Body of pancreas (tissue), 4 donors: ENCODE data around the gene F12. TPM values are rescaled to one million over a fixed set of nuclear protein-coding genes. Genes with fewer than 3 reads are reported as not detected.

Source experiments
- ATAC-seq: fragments of 150-250 bp; one replicate; pipeline ENCODE4 v1.9.1; 2016
- DNase-seq, 4 donors: peaks; one replicate each; pipeline ENCODE4 v3.0.0-alpha.2; 2019
- H3K27ac ChIP-seq, 4 donors: fragments of 200-600 bp; sonication (generic); 1 replicate in 3 of 4; 2 replicates in 1 of 4; pipeline versions ENCODE4 v1.5.1 to v1.6.1; 2016 to 2019; ENCODE audit warnings: mild to moderate bottlenecking in 1 of 4, mixed read lengths in 1 of 4, moderate library complexity in 1 of 4
- H3K27me3 ChIP-seq, 2 donors: fragments of 200-600 bp; sonication (generic); one replicate each; pipeline ENCODE4 v1.6.0; 2016; ENCODE audit warnings: mild to moderate bottlenecking in 1 of 2
- H3K36me3 ChIP-seq, 2 donors: fragments of 200-600 bp; sonication (generic); replicated peaks in 1 of 2; 2 replicates each; pipeline ENCODE4 v1.5.1; 2016; ENCODE audit warnings: low read depth in 2 of 2; ENCODE audit not compliant: insufficient read depth in 1 of 2
- H3K4me1 ChIP-seq: fragments of 200-600 bp; sonication (generic); one replicate; pipeline ENCODE4 v1.6.0; 2016
- H3K4me3 ChIP-seq, 2 donors: fragments of 200-600 bp; sonication (generic); 1 replicate in 1 of 2; 2 replicates in 1 of 2; pipeline ENCODE4 v1.5.1; 2016 to 2019
- H3K9me3 ChIP-seq, 3 donors: fragments of 200-600 bp; sonication (generic); 1 replicate in 2 of 3; 2 replicates in 1 of 3; pipeline ENCODE4 v1.5.1; 2016
- CTCF ChIP-seq, 7 experiments: fragments of 450-650 bp in 4 of 7; fragments of 200-600 bp in 3 of 7; sonication (generic) in 3 of 7; IDR thresholded peaks; one replicate each; pipeline ENCODE4 v1.5.1; 2016 to 2019; ENCODE audit warnings: antibody characterized with exemption in 7 of 7
- POLR2A ChIP-seq, 3 donors: fragments of 450-650 bp; IDR thresholded peaks; one replicate each; pipeline ENCODE4 v1.6.1; 2016; ENCODE audit warnings: antibody characterized with exemption in 3 of 3, mild to moderate bottlenecking in 2 of 3
- WGBS, 2 donors: methylation state at CpG; one replicate each; pipeline ENCODE4 v1.1.5; 2017; 5-methylcytosine and 5-hydroxymethylcytosine counted together
- intact Hi-C: fragments of 100-400 bp; cut with DNase I; formaldehyde crosslinking; loops from one replicate; pipeline ENCODE4 v1.15.1; 2023
- total RNA-seq, 2 donors: library from RNA; depleted of rRNA; stranded (reverse); fragments of >200 nt; gene quantifications; one replicate each; pipeline ENCODE4 v1.1.0, GENCODE V29; 2016

F12 gene
- total RNA-seq, 2 donors from 2014 or later, result 0.33 to 4.4 TPM

DNA sequence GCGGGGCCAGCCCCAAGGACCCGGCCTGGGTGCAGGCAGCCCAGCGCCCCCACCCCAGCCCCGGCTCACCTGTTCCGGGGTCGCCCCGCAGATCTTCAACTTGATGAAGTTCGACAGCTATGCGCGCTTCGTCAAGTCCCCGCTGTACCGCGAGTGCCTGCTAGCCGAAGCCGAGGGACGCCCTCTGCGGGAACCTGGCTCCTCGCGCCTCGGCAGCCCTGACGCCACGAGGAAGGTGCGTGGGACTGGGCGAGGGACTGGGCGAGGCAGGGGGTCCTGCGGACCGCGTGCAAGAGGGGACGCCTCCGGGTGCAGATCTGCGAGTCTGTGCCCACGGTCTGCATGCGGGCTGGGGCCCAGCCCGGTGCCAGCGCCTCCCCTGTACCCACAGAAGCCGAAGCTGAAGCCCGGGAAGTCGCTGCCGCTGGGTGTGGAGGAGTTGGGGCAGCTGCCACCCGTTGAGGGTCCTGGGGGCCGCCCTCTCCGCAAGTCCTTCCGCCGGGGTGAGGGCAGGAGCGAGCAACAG lies 42.0 kb downstream of the F12 start:
- intact Hi-C loops, result no loop called here
- no peaks in the 10 kb centered on the region for H3K36me3 ChIP-seq
- H3K9me3 ChIP-seq, result no peaks in the 10 kb centered on the region
- peaks cover 80% of the 10 kb centered on the region for H3K4me1 ChIP-seq
- WGBS, 2 donors, result 12 to 25% methylated on average over 5 to 45 of the region's 46 CpGs
- no peaks in the 10 kb centered on the region for H3K27me3 ChIP-seq
- peak overlapping the region; percentile 94 to 97 (median 96) for H3K27ac ChIP-seq
- ATAC-seq, result no peak
- no peak for DNase-seq
- TF ChIP-seq POLR2A (IDR thresholded peaks at IDR 0.05), result peak in 1 of 3 donors; percentile 6
- TF ChIP-seq CTCF (IDR thresholded peaks at IDR 0.05), result no peak
- H3K4me3 ChIP-seq, result no peak overlapping the region

DNA sequence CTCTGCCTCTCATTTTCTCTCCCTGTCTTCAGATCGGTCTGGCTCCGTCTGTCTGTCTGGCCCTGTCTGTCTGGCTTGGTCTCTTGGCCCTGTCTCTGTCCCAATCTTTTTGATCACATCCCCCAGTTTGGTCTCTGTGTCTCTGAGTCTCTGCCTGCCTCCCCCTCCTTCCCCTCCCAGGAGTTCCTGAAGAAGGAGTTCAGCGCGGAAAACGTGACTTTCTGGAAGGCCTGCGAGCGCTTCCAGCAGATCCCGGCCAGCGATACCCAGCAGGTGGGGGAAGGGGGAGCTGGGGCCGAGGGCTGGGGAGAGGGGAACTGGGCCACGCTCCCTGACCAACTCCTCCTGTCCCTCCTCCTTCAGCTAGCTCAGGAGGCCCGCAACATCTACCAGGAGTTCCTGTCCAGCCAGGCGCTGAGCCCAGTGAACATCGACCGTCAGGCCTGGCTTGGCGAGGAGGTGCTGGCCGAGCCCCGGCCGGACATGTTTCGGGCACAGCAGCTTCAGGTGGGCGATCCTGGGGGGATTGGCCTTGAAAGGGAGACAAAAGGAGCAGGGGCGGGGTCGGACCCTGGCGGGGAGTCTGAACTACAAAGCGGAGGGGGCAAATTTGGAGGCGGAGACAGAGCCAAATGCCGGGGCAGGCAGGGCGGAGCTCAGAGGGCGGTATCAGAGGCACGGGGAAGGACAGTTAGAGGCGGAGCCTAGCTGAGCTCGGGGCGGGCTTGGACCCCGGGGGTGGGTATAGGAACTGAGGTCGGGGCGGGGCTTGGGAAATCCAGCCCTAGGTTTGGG lies 42.6 kb downstream of the F12 start:
- TF ChIP-seq POLR2A (IDR thresholded peaks at IDR 0.05) (peak; percentile 31 to 77 (median 76)), CTCF (IDR thresholded peaks at IDR 0.05) (peak in 2 of 7 experiments; percentile 1 to 3)
- intact Hi-C loops, result no loop called here

DNA sequence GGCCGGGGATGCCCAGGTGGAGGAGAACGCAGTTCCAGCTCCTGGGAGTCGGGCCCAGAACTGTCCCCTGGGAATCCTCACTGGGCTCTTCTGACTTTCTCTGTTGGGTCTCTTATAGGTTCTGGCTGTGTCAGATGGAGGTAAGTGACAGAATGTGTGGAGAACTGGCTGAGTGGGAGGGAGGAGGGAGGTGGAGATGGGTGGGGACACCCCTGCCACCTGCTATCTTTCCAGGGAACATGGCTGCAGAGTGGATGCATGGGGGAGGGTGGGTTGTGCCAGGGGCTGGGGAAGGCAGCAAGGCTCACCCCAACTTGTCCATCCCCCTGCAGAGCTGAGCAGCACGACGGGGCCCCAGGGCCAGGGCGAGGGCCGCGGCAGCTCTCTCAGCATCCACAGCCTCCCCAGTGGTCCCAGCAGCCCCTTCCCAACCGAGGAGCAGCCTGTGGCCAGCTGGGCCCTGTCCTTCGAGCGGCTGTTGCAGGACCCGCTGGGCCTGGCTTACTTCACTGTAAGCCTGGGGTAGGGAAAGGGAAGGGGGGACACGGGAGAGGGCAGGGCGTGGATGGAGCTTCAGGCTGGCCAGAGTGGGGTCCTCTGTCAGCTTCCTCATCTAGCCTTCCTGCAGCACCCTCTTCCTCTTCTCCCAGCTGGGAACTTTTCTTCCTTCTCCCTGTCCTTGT lies 43.4 kb downstream of the F12 start:
- intact Hi-C loops, result no loop called here
- peaks cover 71% of the 10 kb centered on the region for H3K4me1 ChIP-seq
- 72 to 77% methylated on average over 14 of the region's 14 CpGs for WGBS, 2 donors

More for the DNA sequence above, 42.6 kb downstream of the F12 start:
- WGBS, 2 donors, result 5 to 15% methylated on average over 30 to 36 of the region's 36 CpGs
- Histone ChIP-seq H3K4me1 (peaks cover 78% of the 10 kb centered on the region), H3K9me3 (no peaks in the 10 kb centered on the region), H3K27me3 (no peaks in the 10 kb centered on the region), H3K36me3 (no peaks in the 10 kb centered on the region), H3K27ac (peak overlapping the region; percentile 94 to 97 (median 96)), H3K4me3 (no peak overlapping the region)
- DNase-seq, result peak; percentile 95 to 97 (median 96)
- ATAC-seq, result peak; percentile 77

More for the DNA sequence above, 43.4 kb downstream of the F12 start:
- DNase-seq (no peak), ATAC-seq (no peak)
- H3K27ac ChIP-seq, result peak overlapping the region; percentile 94 to 97 (median 96)
- H3K36me3 ChIP-seq, result no peaks in the 10 kb centered on the region
- H3K27me3 ChIP-seq, result no peaks in the 10 kb centered on the region
- TF ChIP-seq CTCF (IDR thresholded peaks at IDR 0.05) (no peak), POLR2A (IDR thresholded peaks at IDR 0.05) (no peak)
- H3K9me3 ChIP-seq, result no peaks in the 10 kb centered on the region
- H3K4me3 ChIP-seq, result no peak overlapping the region
